Adrenal gland (tissue), 5 donors: Measurements from ENCODE around the gene SYDE2.

Source experiments
- POLR2A ChIP-seq, 2 donors: fragments of 450-650 bp; IDR thresholded peaks; one replicate each; pipeline ENCODE4 v1.6.1; 2017; ENCODE audit warnings: antibody characterized with exemption in 2 of 2, mild to moderate bottlenecking in 2 of 2, moderate library complexity in 1 of 2
- TF ChIP-seq, protein P1 (sequence below), 6 experiments: fragments of 450-650 bp in 4 of 6; fragments of 200-600 bp in 2 of 6; sonication (generic) in 1 of 6; IDR thresholded peaks; 1 replicate in 5 of 6; 2 replicates in 1 of 6; pipeline versions ENCODE4 v1.5.1 to v1.8.0; 2016 to 2021; ENCODE audit warnings: antibody characterized with exemption in 6 of 6, mild to moderate bottlenecking in 2 of 6, moderate library complexity in 1 of 6
- donor health status: DM: no; HTN: no; CAD: no.

DNA sequence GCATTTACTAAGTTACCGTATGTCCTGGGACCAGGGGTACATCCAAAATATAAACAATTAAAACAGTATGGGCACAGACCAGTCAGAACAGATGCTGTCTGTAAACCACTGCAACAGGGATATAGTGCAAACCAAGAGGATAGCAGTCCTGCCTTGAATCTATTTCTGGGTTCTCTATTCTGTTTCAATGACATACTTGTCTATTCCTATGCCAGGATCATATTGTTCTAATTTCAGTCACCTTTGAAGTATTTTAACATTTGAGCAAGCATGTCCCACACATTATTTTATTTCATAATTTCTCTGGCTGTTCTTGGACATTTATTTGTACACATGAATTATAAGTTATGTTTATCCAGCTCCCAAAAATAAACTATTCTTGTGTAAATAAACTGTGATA lies 28.2 kb upstream of the SYDE2 start:
- TF ChIP-seq POLR2A (IDR thresholded peaks at IDR 0.05): no peak
- TF ChIP-seq, protein P1, sequence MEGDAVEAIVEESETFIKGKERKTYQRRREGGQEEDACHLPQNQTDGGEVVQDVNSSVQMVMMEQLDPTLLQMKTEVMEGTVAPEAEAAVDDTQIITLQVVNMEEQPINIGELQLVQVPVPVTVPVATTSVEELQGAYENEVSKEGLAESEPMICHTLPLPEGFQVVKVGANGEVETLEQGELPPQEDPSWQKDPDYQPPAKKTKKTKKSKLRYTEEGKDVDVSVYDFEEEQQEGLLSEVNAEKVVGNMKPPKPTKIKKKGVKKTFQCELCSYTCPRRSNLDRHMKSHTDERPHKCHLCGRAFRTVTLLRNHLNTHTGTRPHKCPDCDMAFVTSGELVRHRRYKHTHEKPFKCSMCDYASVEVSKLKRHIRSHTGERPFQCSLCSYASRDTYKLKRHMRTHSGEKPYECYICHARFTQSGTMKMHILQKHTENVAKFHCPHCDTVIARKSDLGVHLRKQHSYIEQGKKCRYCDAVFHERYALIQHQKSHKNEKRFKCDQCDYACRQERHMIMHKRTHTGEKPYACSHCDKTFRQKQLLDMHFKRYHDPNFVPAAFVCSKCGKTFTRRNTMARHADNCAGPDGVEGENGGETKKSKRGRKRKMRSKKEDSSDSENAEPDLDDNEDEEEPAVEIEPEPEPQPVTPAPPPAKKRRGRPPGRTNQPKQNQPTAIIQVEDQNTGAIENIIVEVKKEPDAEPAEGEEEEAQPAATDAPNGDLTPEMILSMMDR (IDR thresholded peaks at IDR 0.05): no peak
